ENCODE measurements around the gene ATP11A.
A peak's percentile ranks its signal among the peaks of the same experiment; 100 is the strongest.

ATP11A gene

GRCh38 chr13:112792511-112792910 lies 102.7 kb downstream of the ATP11A start:
- no peak overlapping the region for H3K27ac ChIP-seq (ENCODE audit: extremely low read depth, low read depth, low read length)
- H3K4me3 ChIP-seq (ENCODE audit: low read depth, low read length): no peak overlapping the region
- no peaks in the 10 kb centered on the region for H3K4me1 ChIP-seq (ENCODE audit: control insufficient read depth, insufficient read depth, low read length)
- H3K36me3 ChIP-seq (ENCODE audit: control insufficient read depth in 2 of 2, insufficient read depth in 1 of 2, low read length in 2 of 2): peaks cover 0 to 4% of the 10 kb centered on the region in 2 experiments; a peak in 1 of 3 replicates
- no peaks in the 10 kb centered on the region for H3K9me3 ChIP-seq (ENCODE audit: control insufficient read depth, insufficient read depth, low read depth, low read length)
- POLR2A ChIA-PET: no interaction called here
- TF ChIP-seq TRIM28 (IDR thresholded peaks at IDR 0.05; ENCODE audit: borderline replicate concordance, low read length) (no peak), ZNF433 (tag by site-specific recombination; IDR thresholded peaks at IDR 0.05; ENCODE audit: low read depth) (no peak), ZNF560 (tag by site-specific recombination; IDR thresholded peaks at IDR 0.05; ENCODE audit: borderline replicate concordance) (no peak), HOXD13 (CRISPR knock-in tag; IDR thresholded peaks at IDR 0.05; ENCODE audit: borderline replicate concordance) (no peak), ZNF544 (tag by site-specific recombination; IDR thresholded peaks at IDR 0.05) (no peak), ZNF324 (tag by site-specific recombination; IDR thresholded peaks at IDR 0.05) (no peak), ZXDB (tag by site-specific recombination; IDR thresholded peaks at IDR 0.05) (no peak), INSM2 (tag by site-specific recombination; IDR thresholded peaks at IDR 0.05) (no peak), ZEB2 (tag by site-specific recombination; IDR thresholded peaks at IDR 0.05) (no peak)
- CTCF ChIA-PET: no interaction called here

- CTCF ChIA-PET: no interaction called here
- no peak overlapping the region for H3K27ac ChIP-seq (ENCODE audit: extremely low read depth, low read depth, low read length)
- no peak for TF ChIP-seq ZNF157 (tag by site-specific recombination; IDR thresholded peaks at IDR 0.05)
- TF ChIP-seq ZBTB8A (tag by site-specific recombination; IDR thresholded peaks at IDR 0.05): no peak
- TF ChIP-seq ZNF791 (tag by site-specific recombination; IDR thresholded peaks at IDR 0.05): no peak
- H3K36me3 ChIP-seq (ENCODE audit: control insufficient read depth in 2 of 2, insufficient read depth in 1 of 2, low read length in 2 of 2): peaks cover 0 to 4% of the 10 kb centered on the region in 2 experiments; a peak in 1 of 3 replicates
- H3K4me3 ChIP-seq (ENCODE audit: low read depth, low read length): no peak overlapping the region
- H3K9me3 ChIP-seq (ENCODE audit: control insufficient read depth, insufficient read depth, low read depth, low read length): no peaks in the 10 kb centered on the region
- POLR2A ChIA-PET: no interaction called here
- H3K4me1 ChIP-seq (ENCODE audit: control insufficient read depth, insufficient read depth, low read length): no peaks in the 10 kb centered on the region
Observed at GRCh38 chr13:112793545-112794445, 104.0 kb downstream of the ATP11A start.

GRCh38 chr13:112795277-112795676 lies 105.4 kb downstream of the ATP11A start:
- TF ChIP-seq RBAK (tag by site-specific recombination; IDR thresholded peaks at IDR 0.05): no peak
- peak; percentile 30; the same call in 1 of the 2 replicates for TF ChIP-seq SCRT2 (tag by site-specific recombination; IDR thresholded peaks at IDR 0.05)
- TF ChIP-seq ZNF596 (tag by site-specific recombination; IDR thresholded peaks at IDR 0.05): no peak
- TF ChIP-seq ZNF398 (tag by site-specific recombination; IDR thresholded peaks at IDR 0.05): no peak
- no peak for TF ChIP-seq ZNF202 (tag by site-specific recombination; IDR thresholded peaks at IDR 0.05; ENCODE audit: borderline replicate concordance)
- TF ChIP-seq ZNF549 (tag by site-specific recombination; IDR thresholded peaks at IDR 0.05): no peak
- TF ChIP-seq ZNF768 (tag by site-specific recombination; IDR thresholded peaks at IDR 0.05): no peak
- no peak for TF ChIP-seq ZNF629 (tag by site-specific recombination; IDR thresholded peaks at IDR 0.05)
- Histone ChIP-seq H3K4me1 (ENCODE audit: control insufficient read depth, insufficient read depth, low read length) (no peaks in the 10 kb centered on the region), H3K9me3 (ENCODE audit: control insufficient read depth, insufficient read depth, low read depth, low read length) (no peaks in the 10 kb centered on the region), H3K27ac (ENCODE audit: extremely low read depth, low read depth, low read length) (no peak overlapping the region), H3K36me3 (ENCODE audit: control insufficient read depth in 2 of 2, insufficient read depth in 1 of 2, low read length in 2 of 2) (no peaks in the 10 kb centered on the region), H3K4me3 (ENCODE audit: low read depth, low read length) (no peak overlapping the region)
- POLR2A ChIA-PET: no interaction called here
- CTCF ChIA-PET: no interaction called here

All from HEK293 (cell line).